SHP77 treated with DMSO at 0.1 percent for 48 hours (cell line): ENCODE results near the gene ALDH8A1.
"Not testable (repeated sequence)": the region's sequence is repeated elsewhere in the genome, so short reads cannot be mapped to it uniquely, and the experiment has no call there.

Experiments
- DNase-seq: peaks from one replicate; lab custom pipeline; 2025; lab: John Stamatoyannopoulos, UW

Gene ALDH8A1

GRCh38 chr6:134910593-134910935, 39.3 kb downstream of the ALDH8A1 start:
- DNase-seq: no peak

GRCh38 chr6:134909701-134910592, 40.0 kb downstream of the ALDH8A1 start:
- no peak for DNase-seq

GRCh38 chr6:134908906-134909516, 40.9 kb downstream of the ALDH8A1 start:
- DNase-seq: peak; percentile 33

GRCh38 chr6:134904731-134905130, 45.2 kb downstream of the ALDH8A1 start:
- DNase-seq: not testable (repeated sequence)

- no peak for DNase-seq
Measured at GRCh38 chr6:134903448-134903847, 46.5 kb downstream of the ALDH8A1 start.

- DNase-seq: no peak
Measured at GRCh38 chr6:134902936-134903335, 47.0 kb downstream of the ALDH8A1 start.

- DNase-seq: no peak
Measured at GRCh38 chr6:134902074-134902861, 47.6 kb downstream of the ALDH8A1 start.

GRCh38 chr6:134898575-134898974, 51.3 kb downstream of the ALDH8A1 start:
- DNase-seq: no peak

- DNase-seq: not testable (repeated sequence)
Measured at GRCh38 chr6:134898166-134898565, 51.7 kb downstream of the ALDH8A1 start.

GRCh38 chr6:134896910-134897309, 53.0 kb downstream of the ALDH8A1 start:
- no peak for DNase-seq

- DNase-seq: no peak
Measured at GRCh38 chr6:134894800-134895199, 55.1 kb downstream of the ALDH8A1 start.

- DNase-seq: no peak
Measured at GRCh38 chr6:134892362-134892761, 57.5 kb downstream of the ALDH8A1 start.

- no peak for DNase-seq
Measured at GRCh38 chr6:134891633-134892032, 58.3 kb downstream of the ALDH8A1 start.

GRCh38 chr6:134888316-134888715, 61.6 kb downstream of the ALDH8A1 start:
- DNase-seq: no peak

GRCh38 chr6:134884752-134885151, 65.1 kb downstream of the ALDH8A1 start:
- no peak for DNase-seq

- DNase-seq: no peak
Measured at GRCh38 chr6:134883314-134883713, 66.6 kb downstream of the ALDH8A1 start.

GRCh38 chr6:134882426-134883038, 67.4 kb downstream of the ALDH8A1 start:
- peak; percentile 56 for DNase-seq

GRCh38 chr6:134880487-134881190, 69.3 kb downstream of the ALDH8A1 start:
- peak; percentile 10 for DNase-seq

- no peak for DNase-seq
Measured at GRCh38 chr6:134878136-134878535, 71.8 kb downstream of the ALDH8A1 start.

GRCh38 chr6:134875367-134875766, 74.5 kb downstream of the ALDH8A1 start:
- DNase-seq: no peak
